SU-DHL-6 (cell line): ENCODE data around the gene CLK4.

Experiments used
- CTCF ChIP-seq: fragments of 200-600 bp; sonication (generic); IDR thresholded peaks from one replicate; pipeline ENCODE4 v1.5.1; 2017; ENCODE audit warnings: antibody characterized with exemption, mild to moderate bottlenecking, low read length, moderate library complexity; ENCODE audit not compliant: insufficient read depth, poor library complexity, severe bottlenecking
- EZH2phosphoT487 ChIP-seq: fragments of 200-600 bp; sonication (generic), shearing (Covaris generic); conservative IDR thresholded peaks from 2 replicates; pipeline ENCODE4 v1.6.1; 2018; ENCODE audit warnings: mild to moderate bottlenecking, antibody characterized with exemption, low read length, moderate library complexity, mixed read lengths

- TF ChIP-seq CTCF (no peak), EZH2phosphoT487 (no peak)
These were observed 35.7 kb upstream of the CLK4 start for GRCh38 chr5:178662541-178662860.
